GM06990 (cell line): ENCODE results near the gene GLS2.

Experiments used
- DNase-seq: peaks from one replicate; pipeline ENCODE4 v3.0.0-alpha.2; 2011; ENCODE audit not compliant: insufficient read length; ENCODE audit errors: extremely low read depth
- H3K27me3 ChIP-seq: replicated peaks from 2 replicates; pipeline ENCODE4 v1.6.0; 2011; ENCODE audit warnings: low read length; ENCODE audit not compliant: control insufficient read depth, insufficient read depth
- H3K36me3 ChIP-seq: 2 replicates; pipeline ENCODE4 v1.5.1; 2011; ENCODE audit warnings: low read length; ENCODE audit not compliant: control insufficient read depth, insufficient read depth
- H3K4me3 ChIP-seq: replicated peaks from 2 replicates; pipeline ENCODE4 v1.5.1; 2011; ENCODE audit warnings: low read depth, mild to moderate bottlenecking, control low read depth, low read length
- CTCF ChIP-seq: IDR thresholded peaks from 2 replicates; pipeline ENCODE4 v1.5.1; 2011; ENCODE audit warnings: low read length, control low read depth, mild to moderate bottlenecking, inconsistent platforms; ENCODE audit not compliant: insufficient read depth, poor library complexity, severe bottlenecking

Gene GLS2

GRCh38 chr12:56477521-56478225, 10.3 kb downstream of the GLS2 start:
- Histone ChIP-seq H3K4me3 (no peak overlapping the region), H3K27me3 (no peaks in the 10 kb centered on the region), H3K36me3 (peaks cover 5% of the 10 kb centered on the region)
- no peak for TF ChIP-seq CTCF
- DNase-seq, result no peak

GRCh38 chr12:56476972-56477432, 11.0 kb downstream of the GLS2 start:
- DNase-seq, result no peak
- H3K27me3 ChIP-seq, result no peaks in the 10 kb centered on the region
- no peak overlapping the region for H3K4me3 ChIP-seq
- H3K36me3 ChIP-seq, result peaks cover 7% of the 10 kb centered on the region
- no peak for TF ChIP-seq CTCF

DNA sequence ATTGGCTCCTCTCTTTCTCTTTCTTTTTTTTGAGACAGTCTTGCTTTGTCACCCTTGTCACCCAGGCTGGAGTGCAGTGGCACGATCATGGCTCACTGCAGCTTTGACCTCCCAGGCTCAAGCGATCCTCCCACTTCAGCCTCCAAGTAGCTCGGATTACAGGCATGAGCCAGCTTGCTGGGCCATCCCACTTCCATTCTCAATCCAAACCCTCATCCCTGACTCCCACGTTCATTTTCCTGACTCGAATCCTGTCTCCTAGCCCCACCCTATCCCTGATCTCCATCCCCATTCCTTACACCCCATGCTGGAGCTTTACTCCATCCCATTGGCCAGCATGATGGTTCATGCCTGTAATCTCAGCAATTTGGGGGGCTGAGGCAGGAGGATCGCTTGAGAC, 11.8 kb downstream of the GLS2 start:
- no peak for TF ChIP-seq CTCF
- peaks cover 8% of the 10 kb centered on the region for H3K36me3 ChIP-seq
- no peak overlapping the region for H3K4me3 ChIP-seq
- no peaks in the 10 kb centered on the region for H3K27me3 ChIP-seq
- DNase-seq, result no peak

GRCh38 chr12:56474389-56474788, 13.6 kb downstream of the GLS2 start:
- H3K27me3 ChIP-seq, result no peaks in the 10 kb centered on the region
- no peak for DNase-seq
- H3K36me3 ChIP-seq, result peaks cover 8% of the 10 kb centered on the region
- TF ChIP-seq CTCF, result no peak
- H3K4me3 ChIP-seq, result no peak overlapping the region

- Histone ChIP-seq H3K27me3 (no peaks in the 10 kb centered on the region), H3K36me3 (peaks cover 3% of the 10 kb centered on the region), H3K4me3 (peak overlapping the region; percentile 93)
- no peak for TF ChIP-seq CTCF
- peak; percentile 36 for DNase-seq
Observed at GRCh38 chr12:56469007-56469930, 18.7 kb downstream of the GLS2 start.
